Mesenchymal stem cell (in vitro differentiated cells and primary cell): ENCODE results near the gene LARP1.

Experiments
- DNase-seq: peaks from one replicate; pipeline ENCODE4 v3.0.0-alpha.2; 2013
- H2AFZ ChIP-seq: one replicate; pipeline ENCODE4 v1.6.1; 2013; ENCODE audit warnings: low read depth, mild to moderate bottlenecking, control low read depth, inconsistent platforms, low read length, moderate library complexity
- H2AK5ac ChIP-seq: 2 replicates; pipeline ENCODE4 v1.6.1; 2013; ENCODE audit warnings: low read length, moderate library complexity, mild to moderate bottlenecking, inconsistent platforms; ENCODE audit not compliant: severe bottlenecking
- H2BK120ac ChIP-seq: one replicate; pipeline ENCODE4 v1.6.1; 2013; ENCODE audit warnings: low read depth, mild to moderate bottlenecking, inconsistent platforms, low read length, moderate library complexity
- H2BK12ac ChIP-seq, 2 experiments: one replicate each; pipeline ENCODE4 v1.6.1; 2013; ENCODE audit warnings: inconsistent platforms in 2 of 2, low read length in 2 of 2, mild to moderate bottlenecking in 2 of 2, moderate library complexity in 2 of 2, control low read depth in 1 of 2
- H2BK15ac ChIP-seq: one replicate; pipeline ENCODE4 v1.6.1; 2013; ENCODE audit warnings: mild to moderate bottlenecking, low read depth, inconsistent platforms; ENCODE audit not compliant: poor library complexity, severe bottlenecking
- H2BK5ac ChIP-seq: 2 replicates; pipeline ENCODE4 v1.6.1; 2013; ENCODE audit warnings: low read depth, mild to moderate bottlenecking, low read length, control low read depth, inconsistent platforms; ENCODE audit not compliant: poor library complexity, severe bottlenecking
- H3K14ac ChIP-seq, 2 experiments: one replicate each; pipeline ENCODE4 v1.6.1; 2013; ENCODE audit warnings: inconsistent platforms in 2 of 2, low read length in 2 of 2, control low read depth in 1 of 2, mild to moderate bottlenecking in 1 of 2, moderate library complexity in 1 of 2
- H3K18ac ChIP-seq, 2 experiments: one replicate each; pipeline ENCODE4 v1.6.1; 2013; ENCODE audit warnings: inconsistent platforms in 2 of 2, low read length in 2 of 2, control low read depth in 1 of 2, low read depth in 1 of 2, mild to moderate bottlenecking in 1 of 2
- H3K23ac ChIP-seq, 2 experiments: one replicate each; pipeline ENCODE4 v1.6.1; 2013; ENCODE audit warnings: inconsistent platforms in 2 of 2, low read length in 2 of 2, mild to moderate bottlenecking in 2 of 2, moderate library complexity in 2 of 2, control low read depth in 1 of 2
- H3K27ac ChIP-seq: 2 replicates; pipeline ENCODE4 v1.5.1; 2013; ENCODE audit warnings: mild to moderate bottlenecking, moderate library complexity, low read length, control low read depth, inconsistent platforms; ENCODE audit not compliant: poor library complexity, severe bottlenecking
- H3K27me3 ChIP-seq, 2 experiments: 2 replicates each; pipeline versions ENCODE4 v1.6.1 to v1.7.0; 2013; ENCODE audit warnings: low read length in 2 of 2, mild to moderate bottlenecking in 2 of 2, moderate library complexity in 2 of 2, control low read depth in 1 of 2, inconsistent platforms in 1 of 2; ENCODE audit not compliant: control insufficient read depth in 1 of 2, insufficient read depth in 1 of 2
- H3K36me3 ChIP-seq, 2 experiments: 2 replicates each; pipeline versions ENCODE4 v1.6.1 to v1.7.0; 2013; ENCODE audit warnings: low read length in 2 of 2, control low read depth in 1 of 2, inconsistent platforms in 1 of 2, low read depth in 1 of 2, mild to moderate bottlenecking in 1 of 2; ENCODE audit not compliant: insufficient read depth in 2 of 2, control insufficient read depth in 1 of 2
- H3K4ac ChIP-seq, 2 experiments: one replicate each; pipeline ENCODE4 v1.6.1; 2013; ENCODE audit warnings: inconsistent platforms in 2 of 2, low read length in 2 of 2, mild to moderate bottlenecking in 2 of 2, moderate library complexity in 2 of 2, control low read depth in 1 of 2, low read depth in 1 of 2
- H3K4me1 ChIP-seq: 2 replicates; pipeline ENCODE4 v1.6.1; 2013; ENCODE audit warnings: low read depth, low read length, control low read depth; ENCODE audit not compliant: control insufficient read depth, insufficient read depth
- H3K4me2 ChIP-seq: 2 replicates; pipeline ENCODE4 v1.6.1; 2013; ENCODE audit warnings: low read length, mild to moderate bottlenecking, inconsistent platforms; ENCODE audit not compliant: poor library complexity, severe bottlenecking
- H3K4me3 ChIP-seq, 2 experiments: 2 replicates each; pipeline versions ENCODE4 v1.5.1 to v1.7.0; 2013; ENCODE audit warnings: low read length in 2 of 2, mild to moderate bottlenecking in 2 of 2, control low read depth in 1 of 2, low read depth in 1 of 2; ENCODE audit not compliant: insufficient read depth in 1 of 2
- H3K79me1 ChIP-seq: replicated peaks from 2 replicates; pipeline ENCODE4 v1.6.1; 2013; ENCODE audit warnings: mild to moderate bottlenecking, control low read depth, low read length, inconsistent platforms; ENCODE audit not compliant: poor library complexity, severe bottlenecking
- H3K9ac ChIP-seq: 2 replicates; pipeline ENCODE4 v1.7.0; 2013; ENCODE audit warnings: mild to moderate bottlenecking, low read length, moderate library complexity
- H3K9me3 ChIP-seq: 2 replicates; pipeline ENCODE4 v1.7.0; 2013; ENCODE audit warnings: mild to moderate bottlenecking, low read length; ENCODE audit not compliant: control insufficient read depth
- H4K8ac ChIP-seq: one replicate; pipeline ENCODE4 v1.6.1; 2013; ENCODE audit warnings: inconsistent platforms, mild to moderate bottlenecking, low read length, moderate library complexity
- H4K91ac ChIP-seq: one replicate; pipeline ENCODE4 v1.6.1; 2013; ENCODE audit warnings: mild to moderate bottlenecking, low read length, inconsistent platforms
- WGBS: methylation state at CpG from one replicate; pipeline ENCODE4 v1.1.7; 2013; ENCODE audit warnings: mixed read lengths; 5-methylcytosine and 5-hydroxymethylcytosine counted together

The LARP1 gene

GRCh38 chr5:154782812-154783592 is 27.8 kb downstream of the LARP1 start:
- Histone ChIP-seq H2AFZ (no peak overlapping the region), H2AK5ac (no peak overlapping the region), H3K79me1 (peaks cover 7% of the 10 kb centered on the region), H3K4ac (no peak overlapping the region), H3K4me2 (no peak overlapping the region), H3K23ac (no peak overlapping the region), H3K27ac (no peak overlapping the region), H3K36me3 (peaks cover 4% of the 10 kb centered on the region in 2 experiments), H2BK15ac (no peak overlapping the region), H3K4me1 (peaks cover 31% of the 10 kb centered on the region), H4K8ac (no peak overlapping the region), H4K91ac (no peak overlapping the region), H2BK120ac (no peak overlapping the region), H3K4me3 (no peak overlapping the region), H3K9ac (peak overlapping the region; percentile 23), H3K14ac (no peak overlapping the region), H3K27me3 (no peaks in the 10 kb centered on the region), H2BK12ac (no peak overlapping the region), H3K9me3 (no peaks in the 10 kb centered on the region), H2BK5ac (no peak overlapping the region), H3K18ac (peak overlapping the region in 1 of 2 experiments; percentile 55)
- no peak for DNase-seq
- 100% methylated on average over 1 of the region's 1 CpG for whole genome bisulfite sequencing

- H4K8ac ChIP-seq: no peak overlapping the region
- no peaks in the 10 kb centered on the region for H3K27me3 ChIP-seq
- H3K18ac ChIP-seq: peak overlapping the region in 1 of 2 experiments; percentile 33
- no peak overlapping the region for H3K4me2 ChIP-seq
- H2BK120ac ChIP-seq: no peak overlapping the region
- H3K9ac ChIP-seq: no peak overlapping the region
- no peak for DNase-seq
- H2BK5ac ChIP-seq: no peak overlapping the region
- H3K9me3 ChIP-seq: no peaks in the 10 kb centered on the region
- peak overlapping the region in 1 of 2 experiments; percentile 0 for H3K4me3 ChIP-seq
- H3K14ac ChIP-seq: no peak overlapping the region
- H2AK5ac ChIP-seq: no peak overlapping the region
- H3K36me3 ChIP-seq: peaks cover 4% of the 10 kb centered on the region in 2 experiments
- WGBS: 89% methylated on average over 7 of the region's 11 CpGs
- H3K4me1 ChIP-seq: peaks cover 34% of the 10 kb centered on the region
- H2AFZ ChIP-seq: no peak overlapping the region
- H2BK12ac ChIP-seq: no peak overlapping the region
- no peak overlapping the region for H3K27ac ChIP-seq
- no peak overlapping the region for H4K91ac ChIP-seq
- peak overlapping the region in 1 of 2 experiments; percentile 9 for H3K23ac ChIP-seq
- no peak overlapping the region for H3K4ac ChIP-seq
- H3K79me1 ChIP-seq: peaks cover 7% of the 10 kb centered on the region
- H2BK15ac ChIP-seq: no peak overlapping the region
Measured at GRCh38 chr5:154783774-154784460, 28.7 kb downstream of the LARP1 start.

GRCh38 chr5:154784856-154785255 is 29.7 kb downstream of the LARP1 start:
- Histone ChIP-seq H2BK12ac (no peak overlapping the region), H3K36me3 (peaks cover 1 to 4% of the 10 kb centered on the region in 2 experiments), H3K4ac (no peak overlapping the region), H3K23ac (no peak overlapping the region), H2BK5ac (no peak overlapping the region), H4K8ac (no peak overlapping the region), H2AK5ac (no peak overlapping the region), H3K9ac (no peak overlapping the region), H3K4me1 (peaks cover 30% of the 10 kb centered on the region), H3K79me1 (peaks cover 7% of the 10 kb centered on the region), H2BK15ac (no peak overlapping the region), H3K4me3 (no peak overlapping the region), H2AFZ (no peak overlapping the region), H3K9me3 (no peaks in the 10 kb centered on the region), H3K27ac (no peak overlapping the region), H2BK120ac (no peak overlapping the region), H3K14ac (no peak overlapping the region), H3K27me3 (no peaks in the 10 kb centered on the region), H4K91ac (no peak overlapping the region), H3K4me2 (no peak overlapping the region), H3K18ac (no peak overlapping the region)
- no peak for DNase-seq
- 92% methylated on average over 2 of the region's 2 CpGs for WGBS

- Histone ChIP-seq H3K18ac (no peak overlapping the region), H4K8ac (no peak overlapping the region), H2AK5ac (no peak overlapping the region), H3K23ac (no peak overlapping the region), H3K36me3 (peaks cover 15 to 16% of the 10 kb centered on the region in 2 experiments), H2BK5ac (no peak overlapping the region), H3K9me3 (no peaks in the 10 kb centered on the region), H3K4ac (no peak overlapping the region), H2BK15ac (no peak overlapping the region), H3K4me1 (peaks cover 28% of the 10 kb centered on the region), H3K9ac (no peak overlapping the region), H4K91ac (no peak overlapping the region), H3K27me3 (no peaks in the 10 kb centered on the region), H3K4me3 (no peak overlapping the region), H3K14ac (no peak overlapping the region), H2BK120ac (no peak overlapping the region), H2BK12ac (no peak overlapping the region), H2AFZ (no peak overlapping the region), H3K27ac (no peak overlapping the region), H3K79me1 (peaks cover 13% of the 10 kb centered on the region), H3K4me2 (no peak overlapping the region)
- peak; percentile 40 for DNase-seq
- 72% methylated on average over 2 of the region's 2 CpGs for WGBS
Measured at GRCh38 chr5:154786414-154786813, 31.2 kb downstream of the LARP1 start.
